GM12878 (cell line): ENCODE results near the gene SLC4A1. TPM values are rescaled to one million over a fixed set of nuclear protein-coding genes. Genes with fewer than 3 reads are reported as not detected.

ENCODE experiments used
- BCLAF1 ChIP-seq: fragments of 450-650 bp; IDR thresholded peaks from 2 replicates; pipeline ENCODE4 v1.6.1; 2017; ENCODE audit warnings: antibody characterized with exemption, mild to moderate bottlenecking, moderate library complexity
- BHLHE40 ChIP-seq, 2 experiments: fragments of 450-650 bp in 1 of 2; IDR thresholded peaks; 2 replicates each; pipeline ENCODE4 v1.6.1; 2011 to 2017; ENCODE audit warnings: low read depth in 2 of 2, borderline replicate concordance in 1 of 2, improper control_type of control experiment in 1 of 2, low read length in 1 of 2, mild to moderate bottlenecking in 1 of 2
- EED ChIP-seq: sonication (generic); IDR thresholded peaks from 2 replicates; pipeline ENCODE4 v1.6.1; 2016; ENCODE audit warnings: antibody characterized with exemption, low read depth
- ETV6 ChIP-seq, 2 experiments: fragments of 450-650 bp in 1 of 2; IDR thresholded peaks in 1 of 2; conservative IDR thresholded peaks in 1 of 2; 2 replicates each; pipeline ENCODE4 v1.6.1; 2014; ENCODE audit warnings: antibody characterized with exemption in 1 of 2, borderline replicate concordance in 1 of 2, low read depth in 1 of 2, mild to moderate bottlenecking in 1 of 2, moderate library complexity in 1 of 2
- MLLT1 ChIP-seq: fragments of 450-650 bp; IDR thresholded peaks from 2 replicates; pipeline ENCODE4 v1.6.1; 2016; ENCODE audit warnings: mild to moderate bottlenecking
- POLR2A ChIP-seq: IDR thresholded peaks from 2 replicates; pipeline ENCODE4 v1.6.1; 2011; ENCODE audit warnings: low read depth, mild to moderate bottlenecking, low read length
- RAD21 ChIP-seq: IDR thresholded peaks from 2 replicates; pipeline ENCODE4 v1.6.1; 2011; ENCODE audit warnings: mild to moderate bottlenecking, low read depth, low read length, moderate library complexity; ENCODE audit not compliant: insufficient read depth
- SUZ12 ChIP-seq: fragments of 200-600 bp; sonication (generic); IDR thresholded peaks from one replicate; pipeline ENCODE4 v1.6.1; 2018; ENCODE audit warnings: antibody characterized with exemption, mild to moderate bottlenecking; ENCODE audit not compliant: unreplicated experiment
- ZBTB11 ChIP-seq: fragments of 450-650 bp; formaldehyde crosslinking; IDR thresholded peaks from 2 replicates; pipeline ENCODE4 v1.5.0; 2022; ENCODE audit warnings: mild to moderate bottlenecking, missing genetic modification characterization
- ZBTB40 ChIP-seq: fragments of 450-650 bp; IDR thresholded peaks from 2 replicates; pipeline ENCODE4 v1.6.1; 2016; ENCODE audit warnings: mild to moderate bottlenecking, moderate library complexity, borderline replicate concordance
- polyA plus RNA-seq, 11 experiments: library from polyadenylated mRNA; depleted of rRNA in 4 of 11; unstranded in 6 of 11; stranded (reverse) in 5 of 11; fragments of >200 nt; fragmentation: Nextera tagmentation in 4 of 11; fragmentation: Illumina TruSeq in 1 of 11; extraction: Ambion mirVana in 4 of 11; extraction: Trizol in 1 of 11; gene quantifications; 1 replicate in 1 of 11; 2 replicates in 10 of 11; pipeline versions ENCODE4 v1.2.1 to v1.2.3, GENCODE V29; 2011 to 2016; ENCODE audit warnings: inconsistent platforms in 2 of 11, missing spikeins in 2 of 11, low read depth in 1 of 11
- total RNA-seq, 4 experiments: library from RNA; depleted of rRNA in 3 of 4; stranded (reverse); fragments of >200 nt in 3 of 4; fragmentation: Illumina TruSeq in 1 of 4; extraction: Trizol in 1 of 4; gene quantifications; 2 replicates each; pipeline versions ENCODE4 v1.2.1 to v1.2.3, GENCODE V29; 2013 to 2021

The SLC4A1 gene
- total and polyA plus RNA-seq, 10 of the 15 experiments (the other 5 are each of a cell fraction or from before 2014, with no cell fraction given) = 0.03 TPM; not detected in 9

GRCh38 chr17:44200478-44201155 lies 67.3 kb downstream of the SLC4A1 start (continued):
- TF ChIP-seq ZBTB11 = no peak
- TF ChIP-seq POLR2A = peak; percentile 86
- no peak; the same call in 1 of the 2 replicates for TF ChIP-seq ZBTB40
- no peak for TF ChIP-seq BCLAF1
- TF ChIP-seq SUZ12 = no peak
- no peak for TF ChIP-seq RAD21
- peak; percentile 22; the same call in 1 of the 2 replicates for TF ChIP-seq EED
- TF ChIP-seq ETV6 (conservative IDR thresholded peaks at IDR 0.05 in 1 of 2, IDR thresholded peaks at IDR 0.05 in 1 of 2; ENCODE audit: borderline replicate concordance in 1 of 2, low read depth in 1 of 2) = no peak
- TF ChIP-seq MLLT1 = 0 out of 2 replicates have a peak, but pooled peaks have one; percentile 41
- peak in 1 of 2 experiments; percentile 26; a peak in 1 of 4 replicates for TF ChIP-seq BHLHE40 (IDR thresholded peaks at IDR 0.05; ENCODE audit: borderline replicate concordance in 1 of 2, low read depth in 2 of 2, low read length in 1 of 2)
